ENCODE measurements around the gene CST7. TPM values are rescaled to one million over a fixed set of nuclear protein-coding genes. Genes with fewer than 3 reads are reported as not detected.

The CST7 gene
- polyA plus RNA-seq, 2 of the 4 experiments (the other 2 are of a cell fraction): not detected

GRCh38 chr20:24962182-24962492 lies 13.1 kb downstream of the CST7 start:
- Histone ChIP-seq H3K4me3 (no peak overlapping the region), H3K4me2 (no peak overlapping the region), H3K27ac (no peak overlapping the region), H3K4me1 (no peaks in the 10 kb centered on the region), H3K9me3 (no peaks in the 10 kb centered on the region)
- TF ChIP-seq HDAC2 (IDR thresholded peaks at IDR 0.05): no peak
- no peak for TF ChIP-seq SMC3 (IDR thresholded peaks at IDR 0.05)
- no peak for TF ChIP-seq BCL3 (IDR thresholded peaks at IDR 0.05)
- no peak for TF ChIP-seq HEYL (CRISPR knock-in tag; IDR thresholded peaks at IDR 0.05)
- no peak for TF ChIP-seq GATA3 (IDR thresholded peaks at IDR 0.05; ENCODE audit: borderline replicate concordance)
- TF ChIP-seq CTCF (IDR thresholded peaks at IDR 0.05): no peak
- TF ChIP-seq CEBPB (IDR thresholded peaks at IDR 0.05): no peak
- TF ChIP-seq EHF (CRISPR knock-in tag; IDR thresholded peaks at IDR 0.05): no peak
- TF ChIP-seq NFE2L2 (conservative IDR thresholded peaks at IDR 0.05; ENCODE audit: low read length): no peak
- no peak for TF ChIP-seq MYC (IDR thresholded peaks at IDR 0.05; ENCODE audit: borderline replicate concordance, low read length)
- TF ChIP-seq MAFK (IDR thresholded peaks at IDR 0.05; ENCODE audit: partially characterized antibody): no peak
- 100% methylated on average over 2 of the region's 2 CpGs for WGBS (ENCODE audit: missing lambda C conversion rate)
- ChIA-PET POLR2A (no interaction called here), CTCF (interaction anchor here (1.0 to 1.5 kb wide), 3 partner anchors 31 to 144 kb away, joined by 3 to 4 read pairs (median 3); no protein-coding TSS in a partner anchor)
- FAIRE-seq: no peak
- ATAC-seq: no peak
- DNase-seq (ENCODE audit: low read depth in 1 of 2, low spot score in 1 of 2): no peak

- Histone ChIP-seq H3K9me3 (no peaks in the 10 kb centered on the region), H3K4me1 (no peaks in the 10 kb centered on the region), H3K4me2 (no peak overlapping the region), H3K27ac (no peak overlapping the region), H3K4me3 (no peak overlapping the region)
- CTCF ChIA-PET: interaction anchor here (1.0 to 1.5 kb wide), 3 partner anchors 32 to 144 kb away, joined by 3 to 4 read pairs (median 3); no protein-coding TSS in a partner anchor
- POLR2A ChIA-PET: no interaction called here
- DNase-seq (ENCODE audit: low read depth in 1 of 2, low spot score in 1 of 2) (no peak), ATAC-seq (no peak), FAIRE-seq (no peak)
- WGBS (ENCODE audit: missing lambda C conversion rate): 93% methylated on average over 6 of the region's 6 CpGs
- TF ChIP-seq, protein P1, sequence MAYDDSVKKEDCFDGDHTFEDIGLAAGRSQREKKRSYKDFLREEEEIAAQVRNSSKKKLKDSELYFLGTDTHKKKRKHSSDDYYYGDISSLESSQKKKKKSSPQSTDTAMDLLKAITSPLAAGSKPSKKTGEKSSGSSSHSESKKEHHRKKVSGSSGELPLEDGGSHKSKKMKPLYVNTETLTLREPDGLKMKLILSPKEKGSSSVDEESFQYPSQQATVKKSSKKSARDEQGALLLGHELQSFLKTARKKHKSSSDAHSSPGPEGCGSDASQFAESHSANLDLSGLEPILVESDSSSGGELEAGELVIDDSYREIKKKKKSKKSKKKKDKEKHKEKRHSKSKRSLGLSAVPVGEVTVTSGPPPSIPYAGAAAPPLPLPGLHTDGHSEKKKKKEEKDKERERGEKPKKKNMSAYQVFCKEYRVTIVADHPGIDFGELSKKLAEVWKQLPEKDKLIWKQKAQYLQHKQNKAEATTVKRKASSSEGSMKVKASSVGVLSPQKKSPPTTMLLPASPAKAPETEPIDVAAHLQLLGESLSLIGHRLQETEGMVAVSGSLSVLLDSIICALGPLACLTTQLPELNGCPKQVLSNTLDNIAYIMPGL (CRISPR knock-in tag; IDR thresholded peaks at IDR 0.05; ENCODE audit: borderline replicate concordance): no peak
- no peak for TF ChIP-seq USF2 (IDR thresholded peaks at IDR 0.05)
- TF ChIP-seq CTCF (IDR thresholded peaks at IDR 0.05): no peak
- no peak for TF ChIP-seq TFCP2L1 (CRISPR knock-in tag; IDR thresholded peaks at IDR 0.05)
- TF ChIP-seq, protein P2, sequence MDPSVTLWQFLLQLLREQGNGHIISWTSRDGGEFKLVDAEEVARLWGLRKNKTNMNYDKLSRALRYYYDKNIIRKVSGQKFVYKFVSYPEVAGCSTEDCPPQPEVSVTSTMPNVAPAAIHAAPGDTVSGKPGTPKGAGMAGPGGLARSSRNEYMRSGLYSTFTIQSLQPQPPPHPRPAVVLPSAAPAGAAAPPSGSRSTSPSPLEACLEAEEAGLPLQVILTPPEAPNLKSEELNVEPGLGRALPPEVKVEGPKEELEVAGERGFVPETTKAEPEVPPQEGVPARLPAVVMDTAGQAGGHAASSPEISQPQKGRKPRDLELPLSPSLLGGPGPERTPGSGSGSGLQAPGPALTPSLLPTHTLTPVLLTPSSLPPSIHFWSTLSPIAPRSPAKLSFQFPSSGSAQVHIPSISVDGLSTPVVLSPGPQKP (IDR thresholded peaks at IDR 0.05; ENCODE audit: low read depth, low read length): no peak
- TF ChIP-seq EP300 (IDR thresholded peaks at IDR 0.05): no peak
- TF ChIP-seq EHMT2 (IDR thresholded peaks at IDR 0.05; ENCODE audit: low read depth): no peak
- no peak for TF ChIP-seq RNF2 (IDR thresholded peaks at IDR 0.05; ENCODE audit: borderline replicate concordance, low read depth)
- TF ChIP-seq CBX8 (IDR thresholded peaks at IDR 0.05): no peak
- no peak for TF ChIP-seq ESRRA (IDR thresholded peaks at IDR 0.05; ENCODE audit: borderline replicate concordance, low read length)
- no peak for TF ChIP-seq HOXA7 (CRISPR knock-in tag; IDR thresholded peaks at IDR 0.05)
- no peak for TF ChIP-seq BHLHE40 (IDR thresholded peaks at IDR 0.05; ENCODE audit: low read depth, low read length)
- no peak for TF ChIP-seq SMC3 (IDR thresholded peaks at IDR 0.05)
- no peak for TF ChIP-seq CEBPB (IDR thresholded peaks at IDR 0.05)
- TF ChIP-seq CHD4 (IDR thresholded peaks at IDR 0.05; ENCODE audit: borderline replicate concordance): no peak
- no peak for TF ChIP-seq NFE2L2 (conservative IDR thresholded peaks at IDR 0.05; ENCODE audit: low read length)
- no peak for TF ChIP-seq BCL3 (IDR thresholded peaks at IDR 0.05)
- TF ChIP-seq MYC (IDR thresholded peaks at IDR 0.05; ENCODE audit: borderline replicate concordance, low read length): no peak
These were observed 13.4 kb downstream of the CST7 start for GRCh38 chr20:24962510-24962909.
